ENCODE measurements around the gene PFKFB2.
A peak's percentile ranks its signal among the peaks of the same experiment; 100 is the strongest.

The PFKFB2 gene

GRCh38 chr1:207064561-207064960 lies 11.5 kb downstream of the PFKFB2 start:
- DNase-seq (ENCODE audit: low spot score) (no peak), FAIRE-seq (no peak)

- FAIRE-seq: no peak
- DNase-seq (ENCODE audit: low spot score): no peak
Observed at GRCh38 chr1:207067185-207067584, 14.1 kb downstream of the PFKFB2 start.

- FAIRE-seq: no peak
Observed at GRCh38 chr1:207067665-207068064, 14.6 kb downstream of the PFKFB2 start.

GRCh38 chr1:207069061-207069460 lies 16.0 kb downstream of the PFKFB2 start:
- FAIRE-seq: no peak
- DNase-seq (ENCODE audit: low spot score): no peak

More at GRCh38 chr1:207067665-207068064, 14.6 kb downstream of the PFKFB2 start:
- no peak for DNase-seq (ENCODE audit: low spot score)

- FAIRE-seq (no peak), DNase-seq (ENCODE audit: low spot score) (no peak)
Observed at GRCh38 chr1:207069858-207070506, 16.9 kb downstream of the PFKFB2 start.

DNA sequence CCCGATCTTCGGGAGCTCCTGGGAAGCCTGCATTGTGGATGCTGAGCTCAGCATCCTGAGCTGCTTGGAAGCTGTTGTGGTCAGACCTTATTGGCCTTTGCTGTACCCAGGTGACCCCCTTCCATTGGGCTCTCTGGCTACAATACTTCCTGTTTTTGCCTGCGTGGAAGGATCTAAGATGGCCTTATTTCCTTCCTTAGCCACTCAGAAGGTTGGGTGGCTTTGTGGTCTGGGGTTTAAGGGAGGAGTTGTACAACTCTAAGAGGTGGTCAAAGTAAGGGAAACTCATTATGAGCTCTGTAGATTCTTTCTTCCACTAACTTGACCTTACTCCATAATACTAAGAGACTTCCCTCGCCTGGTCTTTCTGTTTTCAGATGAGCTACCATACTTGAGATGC lies 17.7 kb downstream of the PFKFB2 start:
- no peak for FAIRE-seq
- no peak for DNase-seq (ENCODE audit: low spot score)

- FAIRE-seq (no peak), DNase-seq (ENCODE audit: low spot score) (no peak)
Observed at GRCh38 chr1:207071426-207071825, 18.4 kb downstream of the PFKFB2 start.

DNA sequence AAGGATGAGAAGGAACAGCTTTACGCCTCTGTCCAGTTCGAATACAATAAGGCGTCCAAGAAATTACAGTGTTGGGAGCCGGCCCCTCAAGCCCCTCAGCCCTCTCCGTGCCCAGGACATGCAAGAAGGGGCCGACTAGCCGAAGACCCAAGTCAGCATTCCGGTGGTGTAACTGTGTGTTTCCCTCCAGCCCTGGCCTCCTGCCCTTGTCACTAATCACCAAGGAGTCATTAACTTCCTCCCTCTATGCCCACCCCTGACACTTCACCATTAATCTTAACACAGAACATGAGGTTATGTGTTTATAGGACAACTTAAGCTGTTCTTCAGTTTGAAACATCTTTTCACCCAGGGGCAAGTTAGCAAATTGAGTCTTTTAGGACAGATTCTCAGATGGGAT lies 19.2 kb downstream of the PFKFB2 start:
- DNase-seq (ENCODE audit: low spot score) (no peak), FAIRE-seq (no peak)

GRCh38 chr1:207073906-207074820 lies 21.1 kb downstream of the PFKFB2 start:
- no peak for FAIRE-seq
- no peak for DNase-seq (ENCODE audit: low spot score)

- FAIRE-seq (no peak), DNase-seq (ENCODE audit: low spot score) (no peak)
Observed at GRCh38 chr1:207076181-207076955, 23.3 kb downstream of the PFKFB2 start.

- no peak for DNase-seq (ENCODE audit: low spot score)
- no peak for FAIRE-seq
Observed at GRCh38 chr1:207077012-207077411, 23.9 kb downstream of the PFKFB2 start.

GRCh38 chr1:207077470-207078377 lies 24.6 kb downstream of the PFKFB2 start:
- FAIRE-seq: no peak
- peak; percentile 69 for DNase-seq (ENCODE audit: low spot score)

- FAIRE-seq (no peak), DNase-seq (ENCODE audit: low spot score) (no peak)
Observed at GRCh38 chr1:207078578-207079132, 25.6 kb downstream of the PFKFB2 start.

GRCh38 chr1:207079706-207080241 lies 26.7 kb downstream of the PFKFB2 start:
- FAIRE-seq (no peak), DNase-seq (ENCODE audit: low spot score) (no peak)

GRCh38 chr1:207081088-207081487 lies 28.0 kb downstream of the PFKFB2 start:
- no peak for FAIRE-seq
- DNase-seq (ENCODE audit: low spot score): no peak

DNA sequence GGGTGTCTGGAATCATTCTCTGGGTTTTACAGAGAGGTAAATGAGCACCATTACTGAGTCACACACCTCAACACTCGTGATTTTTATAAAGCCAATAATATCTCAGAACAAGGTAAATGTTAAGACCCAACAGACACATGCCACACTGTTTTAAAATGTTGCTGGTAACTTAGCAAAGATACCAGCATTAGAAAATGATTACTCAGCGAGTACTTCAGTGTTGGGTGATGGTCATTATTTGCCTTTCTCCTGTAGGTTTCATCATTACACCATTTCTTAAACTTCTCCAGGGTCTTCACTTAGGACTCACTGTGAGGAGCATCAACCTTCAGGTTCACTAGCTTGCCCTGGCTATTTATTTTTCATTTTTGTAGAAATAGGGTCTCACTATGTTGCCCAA lies 28.7 kb downstream of the PFKFB2 start:
- DNase-seq (ENCODE audit: low spot score) (no peak), FAIRE-seq (no peak)

DNA sequence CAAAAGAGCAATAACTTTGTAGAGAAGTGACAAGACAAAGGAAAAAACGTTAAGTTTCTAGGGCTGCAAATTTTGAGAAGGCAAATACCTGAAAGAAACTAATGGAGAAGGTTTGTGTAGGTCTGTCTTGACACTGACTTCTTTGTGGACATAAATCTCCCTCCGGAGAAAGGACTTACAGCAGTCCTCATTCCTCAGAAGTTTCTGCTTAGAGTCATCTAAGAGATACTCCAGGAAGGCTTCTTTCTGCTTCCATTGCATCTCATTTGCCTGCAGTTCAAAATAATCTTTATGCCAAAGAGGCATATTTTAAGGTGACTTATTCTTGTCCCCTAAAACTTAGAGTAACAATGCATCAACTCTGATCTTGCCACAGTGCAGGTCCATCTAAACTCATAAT lies 31.2 kb downstream of the PFKFB2 start:
- DNase-seq (ENCODE audit: low spot score): no peak
- FAIRE-seq: no peak

- peak; percentile 86 for FAIRE-seq
- peak; percentile 79 for DNase-seq (ENCODE audit: low spot score)
Observed at GRCh38 chr1:207084701-207085180, 31.7 kb downstream of the PFKFB2 start.

DNA sequence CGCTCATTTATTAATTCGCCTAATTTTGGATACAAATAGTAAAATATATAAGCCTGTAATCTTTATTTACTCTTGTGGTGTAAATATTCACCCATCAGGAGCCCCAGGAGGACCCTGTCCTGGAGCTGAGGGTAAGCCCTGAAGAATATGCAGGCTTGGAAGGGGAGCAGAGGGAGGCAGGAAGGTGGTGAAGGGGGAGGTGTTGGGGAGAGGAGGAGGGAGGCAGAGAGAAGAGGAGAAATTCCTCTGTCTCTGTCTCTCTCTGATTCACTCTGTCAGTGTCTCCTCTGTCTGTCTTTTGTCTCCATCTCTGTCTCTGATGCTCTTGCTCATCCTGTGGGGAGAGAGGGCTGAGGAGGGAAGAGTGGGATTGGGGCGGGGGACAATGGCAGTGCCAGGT lies 32.8 kb downstream of the PFKFB2 start:
- DNase-seq (ENCODE audit: low spot score) (no peak), FAIRE-seq (no peak)

DNA sequence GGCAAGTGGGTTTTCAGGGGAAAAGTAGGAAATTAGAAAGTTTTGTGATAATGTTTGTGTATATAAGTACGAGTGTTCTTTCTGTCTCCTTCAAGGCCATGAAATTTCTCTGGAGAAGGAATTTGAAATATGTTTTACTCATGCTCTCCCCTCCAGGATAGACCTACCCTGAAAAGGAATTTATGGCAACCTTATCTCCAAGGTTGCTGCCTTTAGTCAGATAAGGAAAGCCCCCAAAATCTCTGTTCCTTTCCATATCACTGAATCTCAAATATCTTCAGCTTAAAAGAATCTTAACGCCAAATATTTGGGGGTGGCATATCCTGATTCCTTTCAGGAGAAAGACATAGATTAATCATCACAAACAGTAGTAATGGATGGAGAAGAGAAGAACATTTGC lies 35.1 kb downstream of the PFKFB2 start:
- FAIRE-seq (no peak), DNase-seq (ENCODE audit: low spot score) (no peak)

All from urothelium cell line (cell line).